CD4-positive, alpha-beta memory T cell (primary cell): Measurements from ENCODE around the gene GALNT18. TPM values are rescaled to one million over a fixed set of nuclear protein-coding genes. Genes with fewer than 3 reads are reported as not detected.

Source experiments
- CTCF ChIA-PET: fragments of 350-600 bp; sonication (Branson Sonifier 250); formaldehyde crosslinking; loops from one replicate; lab custom pipeline; 2021; ENCODE audit warnings: inconsistent platforms; ENCODE audit not compliant: partially characterized antibody; lab: Charles Lee
- POLR2A ChIA-PET: fragments of 350-600 bp; sonication (Branson Sonifier 250); formaldehyde crosslinking; loops from one replicate; lab custom pipeline; 2021; ENCODE audit not compliant: partially characterized antibody; lab: Charles Lee
- DNase-seq, 5 donors: peaks; one replicate each; pipeline versions ENCODE4 v3.0.0 to v3.0.0-alpha.2; 2020 to 2022; ENCODE audit warnings: mixed read lengths in 1 of 5
- H3K27ac ChIP-seq: one replicate; pipeline ENCODE4 v1.7.0; 2013; ENCODE audit warnings: low read depth, low read length
- H3K27me3 ChIP-seq: 2 replicates; pipeline ENCODE4 v1.7.0; 2013; ENCODE audit warnings: mild to moderate bottlenecking, low read length, moderate library complexity; ENCODE audit not compliant: insufficient read depth
- H3K36me3 ChIP-seq: 2 replicates; pipeline ENCODE4 v1.7.0; 2013; ENCODE audit warnings: mild to moderate bottlenecking, low read length, moderate library complexity; ENCODE audit not compliant: insufficient read depth
- H3K4me1 ChIP-seq: 2 replicates; pipeline ENCODE4 v1.7.0; 2013; ENCODE audit warnings: mild to moderate bottlenecking, low read length, moderate library complexity; ENCODE audit not compliant: insufficient read depth
- H3K4me3 ChIP-seq, 2 donors: one replicate each; pipeline ENCODE4 v1.7.0; 2013; ENCODE audit warnings: low read length in 2 of 2, mild to moderate bottlenecking in 1 of 2
- H3K9me3 ChIP-seq, 2 donors: one replicate each; pipeline ENCODE4 v1.7.0; 2013; ENCODE audit warnings: low read length in 2 of 2, control low read depth in 1 of 2; ENCODE audit not compliant: control insufficient read depth in 1 of 2
- H3K27ac Mint-ChIP-seq, 7 donors: one replicate each; pipeline ENCODE4 v1.8.0; 2020 to 2021; ENCODE audit warnings: mixed read lengths in 7 of 7, mild to moderate bottlenecking in 6 of 7, inconsistent platforms in 3 of 7, moderate library complexity in 3 of 7
- H3K27me3 Mint-ChIP-seq, 2 donors: one replicate each; pipeline ENCODE4 v1.8.0; 2020 to 2021; ENCODE audit warnings: mixed read lengths in 2 of 2
- H3K36me3 Mint-ChIP-seq, 2 donors: one replicate each; pipeline ENCODE4 v1.8.0; 2020 to 2021; ENCODE audit warnings: mixed read lengths in 2 of 2, inconsistent platforms in 1 of 2, mild to moderate bottlenecking in 1 of 2
- H3K4me1 Mint-ChIP-seq, 4 donors: one replicate each; pipeline ENCODE4 v1.8.0; 2020 to 2021; ENCODE audit warnings: mixed read lengths in 4 of 4, mild to moderate bottlenecking in 1 of 4
- H3K4me3 Mint-ChIP-seq, 8 donors: one replicate each; pipeline ENCODE4 v1.8.0; 2020 to 2021; ENCODE audit warnings: mixed read lengths in 8 of 8, mild to moderate bottlenecking in 7 of 8, moderate library complexity in 6 of 8, inconsistent platforms in 3 of 8
- H3K9me3 Mint-ChIP-seq, 8 donors: one replicate each; pipeline ENCODE4 v1.8.0; 2020 to 2021; ENCODE audit warnings: mixed read lengths in 8 of 8, mild to moderate bottlenecking in 5 of 8, inconsistent platforms in 3 of 8, moderate library complexity in 1 of 8
- intact Hi-C: fragments of 100-400 bp; cut with micrococcal nuclease; formaldehyde crosslinking; loops from one replicate; pipeline ENCODE4 v1.15.1; 2023
- polyA plus RNA-seq, 2 donors: library from polyadenylated mRNA; unstranded; fragments of 300-500 nt; fragmentation: Illumina TruSeq; gene quantifications; one replicate each; pipeline ENCODE4 v1.2.3, GENCODE V29; 2021
- total RNA-seq, 2 experiments: library from RNA; stranded (reverse); gene quantifications; one replicate each; pipeline ENCODE4 v1.2.3, GENCODE V29; 2021

Gene GALNT18
- total and polyA plus RNA-seq, 4 experiments from 2014 or later = not detected

GRCh38 chr11:11260903-11261302, 360.9 kb downstream of the GALNT18 start:
- H3K4me1 Mint-ChIP-seq = peaks cover 0 to under 1% (median 0%) of the 10 kb centered on the region in 4 donors
- Histone ChIP-seq H3K4me1 (no peaks in the 10 kb centered on the region), H3K27me3 (no peaks in the 10 kb centered on the region), H3K9me3 (no peaks in the 10 kb centered on the region), H3K36me3 (no peaks in the 10 kb centered on the region), H3K27ac (no peak overlapping the region), H3K4me3 (no peak overlapping the region)
- no peak for DNase-seq
- intact Hi-C loops = loop anchor here (10.0 kb wide), 1 partner anchor 326 kb away; no protein-coding TSS in a partner anchor
- peak overlapping the region in 1 of 8 donors; percentile 4 for H3K4me3 Mint-ChIP-seq
- peaks cover 8 to 10% of the 10 kb centered on the region in 2 donors for H3K27me3 Mint-ChIP-seq
- CTCF ChIA-PET = interaction anchor here (4.5 kb wide), 1 partner anchor 234 kb away, joined by 23 read pairs; no protein-coding TSS in a partner anchor
- H3K36me3 Mint-ChIP-seq = no peaks in the 10 kb centered on the region
- POLR2A ChIA-PET = no interaction called here
- H3K27ac Mint-ChIP-seq = no peak overlapping the region
- no peaks in the 10 kb centered on the region for H3K9me3 Mint-ChIP-seq

- Mint-ChIP-seq H3K4me1 (no peaks in the 10 kb centered on the region), H3K27me3 (peaks cover 4 to 5% of the 10 kb centered on the region in 2 donors), H3K9me3 (no peaks in the 10 kb centered on the region), H3K36me3 (no peaks in the 10 kb centered on the region), H3K27ac (no peak overlapping the region), H3K4me3 (no peak overlapping the region)
- POLR2A ChIA-PET = no interaction called here
- DNase-seq = no peak
- H3K4me3 ChIP-seq = no peak overlapping the region
- H3K9me3 ChIP-seq = no peaks in the 10 kb centered on the region
- CTCF ChIA-PET = interaction anchor here (1.4 kb wide), 1 partner anchor 10 kb away, joined by 3 read pairs; no protein-coding TSS in a partner anchor
- H3K27ac ChIP-seq = no peak overlapping the region
- H3K27me3 ChIP-seq = no peaks in the 10 kb centered on the region
- intact Hi-C loops = no loop called here
- H3K4me1 ChIP-seq = no peaks in the 10 kb centered on the region
- H3K36me3 ChIP-seq = no peaks in the 10 kb centered on the region
Measured at GRCh38 chr11:11253995-11254394, 367.8 kb downstream of the GALNT18 start.

GRCh38 chr11:11253497-11253896, 368.3 kb downstream of the GALNT18 start:
- Histone ChIP-seq H3K4me3 (no peak overlapping the region), H3K9me3 (no peaks in the 10 kb centered on the region), H3K27ac (no peak overlapping the region), H3K27me3 (no peaks in the 10 kb centered on the region), H3K4me1 (no peaks in the 10 kb centered on the region), H3K36me3 (no peaks in the 10 kb centered on the region)
- ChIA-PET CTCF (interaction anchor here (1.4 kb wide), 1 partner anchor 10 kb away, joined by 3 read pairs; no protein-coding TSS in a partner anchor), POLR2A (no interaction called here)
- Mint-ChIP-seq H3K27ac (no peak overlapping the region), H3K4me3 (no peak overlapping the region), H3K36me3 (no peaks in the 10 kb centered on the region), H3K9me3 (no peaks in the 10 kb centered on the region), H3K27me3 (peaks cover 4 to 5% of the 10 kb centered on the region in 2 donors), H3K4me1 (no peaks in the 10 kb centered on the region)
- intact Hi-C loops = no loop called here
- DNase-seq = no peak

- Histone ChIP-seq H3K4me3 (no peak overlapping the region), H3K27ac (no peak overlapping the region), H3K4me1 (no peaks in the 10 kb centered on the region), H3K36me3 (no peaks in the 10 kb centered on the region), H3K9me3 (no peaks in the 10 kb centered on the region), H3K27me3 (no peaks in the 10 kb centered on the region)
- Mint-ChIP-seq H3K4me3 (no peak overlapping the region), H3K36me3 (no peaks in the 10 kb centered on the region), H3K27me3 (peaks cover 2 to 5% of the 10 kb centered on the region in 2 donors), H3K27ac (no peak overlapping the region), H3K4me1 (peaks cover 0 to 1% (median 0%) of the 10 kb centered on the region in 4 donors), H3K9me3 (no peaks in the 10 kb centered on the region)
- POLR2A ChIA-PET = no interaction called here
- DNase-seq = no peak
- intact Hi-C loops = no loop called here
- CTCF ChIA-PET = interaction anchor here (1.4 kb wide), 1 partner anchor 11 kb away, joined by 3 read pairs; no protein-coding TSS in a partner anchor
Measured at GRCh38 chr11:11252403-11252802, 369.4 kb downstream of the GALNT18 start.

GRCh38 chr11:11251394-11251970, 370.3 kb downstream of the GALNT18 start:
- Mint-ChIP-seq H3K27ac (no peak overlapping the region), H3K36me3 (no peaks in the 10 kb centered on the region), H3K27me3 (peaks cover 2 to 5% of the 10 kb centered on the region in 2 donors), H3K4me1 (peaks cover 0 to 8% (median under 1%) of the 10 kb centered on the region in 4 donors), H3K9me3 (peaks cover 0 to 2% (median 0%) of the 10 kb centered on the region in 8 donors), H3K4me3 (no peak overlapping the region)
- no peaks in the 10 kb centered on the region for H3K27me3 ChIP-seq
- DNase-seq = no peak
- H3K36me3 ChIP-seq = no peaks in the 10 kb centered on the region
- no peak overlapping the region for H3K27ac ChIP-seq
- H3K4me3 ChIP-seq = no peak overlapping the region
- no peaks in the 10 kb centered on the region for H3K9me3 ChIP-seq
- intact Hi-C loops = no loop called here
- ChIA-PET POLR2A (interaction anchor here (0.5 kb wide), 1 partner anchor 33 kb away, joined by 3 read pairs; no protein-coding TSS in a partner anchor), CTCF (interaction anchor here (1.2 kb wide), 1 partner anchor 17 kb away, joined by 3 read pairs; no protein-coding TSS in a partner anchor)
- H3K4me1 ChIP-seq = no peaks in the 10 kb centered on the region

- H3K4me3 Mint-ChIP-seq = no peak overlapping the region
- no peaks in the 10 kb centered on the region for H3K9me3 ChIP-seq
- no peak overlapping the region for H3K4me3 ChIP-seq
- H3K36me3 Mint-ChIP-seq = no peaks in the 10 kb centered on the region
- ChIA-PET POLR2A (no interaction called here), CTCF (interaction anchor here (1.2 kb wide), 1 partner anchor 16 kb away, joined by 3 read pairs; no protein-coding TSS in a partner anchor)
- no peaks in the 10 kb centered on the region for H3K27me3 ChIP-seq
- H3K4me1 Mint-ChIP-seq = peaks cover 0 to 13% (median under 1%) of the 10 kb centered on the region in 4 donors
- H3K27ac ChIP-seq = no peak overlapping the region
- no peaks in the 10 kb centered on the region for H3K4me1 ChIP-seq
- no peak for DNase-seq
- intact Hi-C loops = no loop called here
- H3K36me3 ChIP-seq = no peaks in the 10 kb centered on the region
- H3K27ac Mint-ChIP-seq = no peak overlapping the region
- H3K9me3 Mint-ChIP-seq = peaks cover 0 to 2% (median 0%) of the 10 kb centered on the region in 8 donors
- H3K27me3 Mint-ChIP-seq = peaks cover 2 to 5% of the 10 kb centered on the region in 2 donors
Measured at GRCh38 chr11:11250470-11250869, 371.3 kb downstream of the GALNT18 start.

- Mint-ChIP-seq H3K4me1 (peaks cover 18 to 36% (median 22%) of the 10 kb centered on the region in 4 donors), H3K36me3 (no peaks in the 10 kb centered on the region), H3K4me3 (no peak overlapping the region), H3K27ac (peak overlapping the region in 2 of 7 donors; percentile 37 to 42), H3K27me3 (peaks cover 0 to 4% of the 10 kb centered on the region in 2 donors), H3K9me3 (peaks cover 0 to 2% (median 0%) of the 10 kb centered on the region in 8 donors)
- H3K4me3 ChIP-seq = no peak overlapping the region
- ChIA-PET CTCF (no interaction called here), POLR2A (no interaction called here)
- H3K4me1 ChIP-seq = peaks cover 25% of the 10 kb centered on the region
- no peaks in the 10 kb centered on the region for H3K27me3 ChIP-seq
- DNase-seq = no peak
- H3K36me3 ChIP-seq = no peaks in the 10 kb centered on the region
- intact Hi-C loops = no loop called here
- no peak overlapping the region for H3K27ac ChIP-seq
- no peaks in the 10 kb centered on the region for H3K9me3 ChIP-seq
Measured at GRCh38 chr11:11247576-11247975, 374.2 kb downstream of the GALNT18 start.
